Cortex of kidney (tissue), 1 donor: Measurements from ENCODE around the gene PDZRN4.
"Not testable (repeated sequence)": the region's sequence is repeated elsewhere in the genome, so short reads cannot be mapped to it uniquely, and the experiment has no call there.

ENCODE experiments used
- DNase-seq: peaks from one replicate; lab custom pipeline; 2025; lab: John Stamatoyannopoulos, UW

PDZRN4 gene

DNA sequence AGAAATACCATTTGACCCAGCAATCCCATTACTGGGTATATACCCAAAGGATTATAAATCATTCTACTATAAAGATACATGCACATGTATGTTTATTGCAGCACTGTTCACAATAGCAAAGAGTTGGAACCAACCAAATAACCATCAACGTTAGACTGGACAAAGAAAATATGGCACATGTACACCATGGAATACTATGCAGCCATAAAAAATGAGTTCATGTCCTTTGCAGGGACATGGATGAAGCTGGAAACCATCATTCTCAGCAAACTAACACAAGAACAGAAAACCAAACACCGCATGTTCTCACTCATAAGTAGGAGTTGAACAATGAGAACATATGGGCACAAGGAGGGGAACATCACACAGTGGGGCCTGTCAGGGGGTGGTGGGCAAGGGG lies 97.3 kb downstream of the PDZRN4 start:
- DNase-seq, result not testable (repeated sequence)

DNA sequence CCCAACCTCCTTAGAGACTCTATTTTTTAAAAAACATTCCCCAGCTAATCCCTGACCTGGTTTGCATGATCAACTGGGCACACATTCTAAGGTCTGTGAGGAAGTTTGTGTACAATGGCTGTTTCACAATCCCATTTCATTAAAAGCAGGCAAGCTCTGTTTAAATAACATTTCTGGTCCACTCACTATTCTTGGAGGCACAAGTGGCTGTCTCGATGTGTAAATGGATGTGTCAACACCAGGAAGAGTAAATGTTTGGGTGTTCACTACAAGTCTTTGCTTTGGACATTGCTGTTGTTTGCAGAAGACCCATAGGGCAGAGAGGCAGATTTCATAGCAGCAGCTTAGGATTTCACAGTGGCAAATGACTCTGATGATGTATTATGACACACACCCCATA lies 98.3 kb downstream of the PDZRN4 start:
- no peak for DNase-seq

DNA sequence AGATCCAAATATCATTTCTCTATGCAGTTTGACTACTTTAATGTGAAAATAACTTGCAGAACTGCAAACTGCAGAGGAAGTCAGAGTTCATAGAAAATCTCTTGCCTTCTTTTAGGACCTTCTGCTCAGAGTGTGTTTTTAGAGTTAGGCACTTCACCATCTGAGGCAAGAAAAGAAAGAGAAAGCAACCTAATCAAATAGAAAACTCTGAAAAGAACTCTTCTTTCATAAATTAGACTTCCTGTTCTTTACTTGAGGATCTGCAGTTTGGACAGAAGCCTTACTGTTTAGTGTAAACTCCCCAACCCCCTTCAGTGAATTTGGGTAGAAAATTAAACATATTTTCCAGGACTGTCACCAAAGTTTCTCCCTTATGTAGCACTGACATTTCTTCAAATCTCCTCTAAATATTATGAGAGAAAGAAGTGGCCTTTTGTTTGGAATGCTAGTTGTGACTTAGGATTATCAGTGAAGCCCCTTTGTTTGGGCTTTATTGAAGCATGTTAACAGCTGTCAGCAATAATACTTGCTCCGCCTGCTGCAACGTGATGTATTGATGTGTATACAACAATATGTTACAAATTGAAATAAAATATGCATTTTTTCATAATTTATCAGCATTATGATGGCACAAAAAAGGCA lies 99.5 kb downstream of the PDZRN4 start:
- DNase-seq, result no peak

DNA sequence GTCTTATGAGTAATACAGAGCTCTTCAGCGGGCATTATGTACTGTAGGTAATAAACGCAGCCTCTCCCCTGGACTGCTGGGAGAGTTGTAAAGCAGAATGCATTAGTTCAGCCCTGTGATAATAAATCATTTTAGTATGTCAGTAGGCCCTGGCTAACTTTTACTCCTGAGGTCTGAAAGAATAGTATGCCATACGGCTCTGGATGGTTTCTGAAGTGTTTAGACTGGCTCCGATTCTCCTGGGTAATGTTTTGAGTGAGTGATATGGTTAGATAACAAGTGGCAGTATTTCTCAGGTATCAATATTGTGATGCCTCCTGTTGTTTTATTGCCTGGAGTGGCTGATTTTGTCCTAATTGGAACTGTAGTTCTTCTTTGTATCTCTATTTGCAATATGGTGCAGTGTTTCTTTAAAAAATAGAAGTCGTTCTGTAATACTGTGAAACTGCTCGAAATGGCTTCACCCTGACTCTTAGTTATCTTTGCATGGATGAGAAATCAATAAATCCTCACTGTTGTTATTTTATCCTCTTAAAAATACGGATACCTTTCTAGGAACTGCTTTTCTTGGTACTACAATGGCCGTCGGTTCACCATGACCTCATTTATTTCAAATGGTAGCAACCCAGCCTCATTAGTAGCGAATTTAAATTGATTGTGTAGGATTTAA lies 100.2 kb downstream of the PDZRN4 start:
- DNase-seq, result no peak

DNA sequence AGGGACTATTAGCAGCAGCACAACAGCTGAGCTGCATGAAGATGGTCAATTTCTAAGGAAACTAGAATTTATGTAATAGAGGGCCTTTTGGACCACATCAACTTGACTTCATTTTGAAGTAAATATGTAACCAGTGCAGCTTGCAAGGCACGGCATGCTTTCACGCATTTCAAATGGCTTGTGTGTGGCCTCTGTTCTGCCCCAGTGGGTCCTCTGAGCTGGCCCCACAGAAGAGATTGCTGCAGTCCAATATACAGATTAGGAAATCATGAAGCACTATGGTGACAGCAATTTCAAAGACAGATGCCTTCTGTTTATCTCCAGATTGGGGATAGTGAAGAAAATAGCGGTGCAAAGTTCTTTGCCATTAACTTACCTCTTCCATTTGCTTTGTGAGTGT lies 101.4 kb downstream of the PDZRN4 start:
- DNase-seq, result no peak

DNA sequence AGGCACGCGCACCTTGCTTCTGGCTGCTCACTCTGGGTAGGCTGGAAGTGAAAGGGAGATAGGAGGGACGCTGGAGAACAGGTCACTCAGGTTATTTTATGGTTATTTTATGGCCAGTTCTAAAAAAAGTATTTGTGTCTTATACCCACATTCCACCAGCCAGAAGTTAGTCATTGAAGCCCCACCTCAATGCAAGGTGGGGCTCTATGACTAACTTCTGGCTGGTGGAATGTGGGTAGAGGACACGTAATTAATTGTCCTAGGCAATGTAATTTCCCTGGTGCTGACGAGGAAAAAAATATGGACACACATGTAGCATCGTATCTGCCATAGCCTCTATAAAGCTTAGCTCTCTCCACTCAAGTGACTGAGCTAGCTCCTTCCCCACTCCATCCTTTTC lies 104.9 kb downstream of the PDZRN4 start:
- no peak for DNase-seq

DNA sequence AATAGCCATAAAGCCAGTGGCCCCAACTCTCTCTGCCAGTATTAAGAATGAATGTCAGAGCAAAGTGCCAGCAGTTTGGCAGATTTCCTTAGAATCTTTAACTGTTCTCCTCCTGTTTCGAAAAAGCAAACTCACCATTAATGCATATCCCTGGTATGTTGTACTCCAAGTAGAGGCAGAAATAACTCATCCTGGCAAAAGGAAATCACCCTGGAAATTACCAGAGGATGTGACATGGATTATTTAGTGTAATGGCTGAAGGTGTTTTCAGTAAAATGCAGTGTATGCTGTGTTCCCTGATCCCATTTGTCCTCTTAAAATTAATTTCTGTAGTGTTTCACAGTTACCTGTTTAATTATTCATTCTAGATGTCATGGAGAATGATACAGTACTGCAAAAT lies 105.3 kb downstream of the PDZRN4 start:
- no peak for DNase-seq

DNA sequence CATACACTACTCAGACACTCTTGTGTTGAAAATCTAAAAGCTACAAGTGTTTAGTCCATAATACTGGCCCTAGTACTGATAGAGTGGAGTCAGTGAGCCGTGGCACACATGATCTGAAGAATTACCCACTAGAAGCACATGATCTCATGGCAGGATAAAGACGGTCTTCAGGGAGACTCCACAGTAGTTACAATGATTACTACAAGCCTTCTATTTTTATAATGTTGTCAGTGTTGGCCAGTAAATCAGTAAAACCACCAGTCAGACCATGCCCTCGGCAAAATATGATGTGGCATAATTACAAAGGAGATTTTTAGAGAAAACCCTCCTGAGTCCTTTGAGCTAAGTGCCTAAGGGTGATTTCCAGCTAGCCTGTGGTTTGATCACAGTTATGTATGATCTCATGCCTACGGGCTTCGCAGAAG lies 114.9 kb downstream of the PDZRN4 start:
- no peak for DNase-seq

DNA sequence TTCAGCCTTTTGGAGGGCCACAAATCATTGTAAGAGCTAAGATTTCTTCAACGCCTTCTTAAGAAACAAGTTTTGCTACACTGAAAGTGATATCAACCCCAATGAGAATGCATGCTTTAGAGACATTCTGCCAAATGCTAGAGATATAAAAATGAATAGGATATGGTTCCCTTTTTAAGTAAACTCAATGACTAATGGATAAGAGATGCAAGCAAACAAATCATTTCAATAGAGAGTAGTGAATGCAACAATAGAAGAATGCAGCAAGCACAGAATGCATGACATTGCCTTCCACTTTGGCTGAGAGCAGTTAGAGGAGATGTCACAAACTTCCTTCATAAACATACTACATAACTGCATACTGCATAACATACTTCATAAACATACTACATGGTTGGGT lies 116.4 kb downstream of the PDZRN4 start:
- DNase-seq, result no peak

DNA sequence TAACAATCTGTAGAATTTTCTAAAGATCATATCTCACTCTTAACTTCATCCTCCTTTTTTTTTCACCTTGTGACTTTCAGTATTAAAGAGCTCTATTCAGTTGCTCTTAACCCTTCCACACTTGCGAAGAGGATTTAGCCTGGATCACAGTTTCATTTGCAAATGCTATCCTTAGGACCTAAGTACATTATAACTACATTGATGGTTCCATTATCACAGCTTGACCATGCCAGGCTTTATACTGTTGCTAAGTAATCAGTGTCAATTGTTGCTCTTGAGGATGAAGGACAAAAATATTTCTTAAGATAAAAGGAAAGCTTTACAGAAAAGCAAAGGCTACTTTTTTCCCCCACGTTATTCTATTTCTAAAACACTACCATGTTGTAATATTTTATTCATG lies 122.2 kb downstream of the PDZRN4 start:
- DNase-seq, result no peak

DNA sequence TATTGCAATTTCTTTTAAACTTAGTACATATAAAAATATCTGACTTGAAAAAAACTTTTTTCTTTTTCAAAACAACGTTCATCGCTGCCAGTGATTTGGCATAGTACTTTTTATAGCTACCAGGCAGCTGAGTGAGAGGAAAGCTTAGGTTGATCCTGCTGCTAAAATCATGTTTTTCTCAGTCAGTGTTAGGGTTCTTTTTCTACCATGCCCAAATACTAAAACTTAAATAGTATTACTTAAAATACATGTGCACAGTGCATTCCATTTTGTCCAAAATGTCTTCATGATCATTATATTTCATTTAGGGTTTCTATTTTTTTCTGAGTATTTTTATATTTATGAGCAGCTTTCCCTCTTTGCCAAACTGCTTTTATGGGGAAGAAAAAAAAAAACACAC lies 123.8 kb downstream of the PDZRN4 start:
- DNase-seq, result no peak

DNA sequence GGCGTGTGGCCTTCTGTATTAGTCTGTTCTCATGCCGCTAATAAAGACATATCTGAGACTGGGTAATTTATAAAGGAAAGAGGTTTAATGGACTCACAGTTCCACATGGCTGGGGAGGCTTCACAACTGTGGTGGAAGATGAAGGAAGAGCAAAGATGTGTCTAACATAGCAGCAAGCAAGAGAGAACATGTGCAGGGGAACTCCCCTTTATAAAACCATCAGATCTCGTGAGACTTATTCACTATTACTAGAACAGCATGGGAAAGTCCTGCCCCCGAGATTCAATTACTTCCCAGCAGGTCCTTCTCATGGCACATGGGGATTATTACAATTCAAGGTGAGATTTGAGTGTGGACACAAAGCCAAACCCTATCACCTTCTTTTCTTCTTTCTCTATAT lies 124.3 kb downstream of the PDZRN4 start:
- DNase-seq, result not testable (repeated sequence)

DNA sequence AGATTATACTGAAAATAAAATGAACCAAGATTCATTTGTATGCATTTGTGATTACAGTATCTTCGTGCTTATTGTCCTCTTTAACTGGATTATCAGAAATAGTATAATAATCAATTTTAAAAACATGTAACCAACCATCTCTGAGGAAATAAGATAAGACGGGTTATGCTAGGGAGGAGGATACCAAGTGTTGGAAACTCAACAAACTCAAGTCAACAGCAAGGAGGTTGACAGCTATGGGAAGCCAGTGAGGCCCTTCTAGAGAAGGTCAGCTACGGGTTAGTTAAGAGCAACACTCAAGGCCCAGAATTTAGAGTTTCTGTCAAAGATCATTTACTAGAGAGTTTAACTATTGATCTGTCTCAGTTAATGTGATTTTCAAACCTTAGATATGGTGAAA lies 137.2 kb downstream of the PDZRN4 start:
- no peak for DNase-seq

DNA sequence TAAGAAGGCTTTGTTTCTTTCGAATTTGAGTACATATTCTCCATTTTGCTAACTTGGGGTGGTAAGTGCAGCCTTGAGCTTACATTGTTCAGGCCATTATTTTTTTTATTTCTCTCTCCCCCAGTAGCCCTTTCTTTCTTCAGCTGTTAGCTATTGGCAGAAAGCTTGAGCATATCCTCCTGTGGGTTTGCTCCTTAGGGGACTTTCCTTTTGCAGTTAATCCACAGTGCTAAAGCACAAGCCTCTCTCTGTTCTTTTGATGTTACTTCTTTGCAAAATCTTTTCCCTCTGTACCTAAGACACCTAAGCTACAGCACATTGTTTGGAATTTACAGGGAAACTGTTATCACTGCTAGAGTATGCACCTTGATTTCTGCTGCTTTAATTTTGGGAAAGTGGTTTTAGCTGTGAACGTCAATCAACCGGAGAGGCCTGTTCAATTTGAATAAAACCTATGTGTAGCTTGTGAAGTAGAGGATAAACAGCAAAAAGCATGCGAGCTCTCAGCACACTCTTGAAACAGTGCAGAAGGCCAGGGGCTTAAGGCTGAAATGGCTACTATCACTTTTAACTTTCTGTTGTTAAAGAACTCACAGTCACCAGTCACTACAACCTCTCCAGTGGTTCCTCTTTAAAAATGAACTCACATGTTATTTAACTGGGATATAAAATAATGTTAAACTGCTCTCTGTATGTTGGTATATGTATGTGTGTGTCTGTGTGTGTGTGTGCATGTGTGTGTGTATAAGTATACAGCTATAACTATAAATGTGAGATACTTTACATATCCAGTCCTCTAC lies 139.2 kb downstream of the PDZRN4 start:
- DNase-seq, result no peak

DNA sequence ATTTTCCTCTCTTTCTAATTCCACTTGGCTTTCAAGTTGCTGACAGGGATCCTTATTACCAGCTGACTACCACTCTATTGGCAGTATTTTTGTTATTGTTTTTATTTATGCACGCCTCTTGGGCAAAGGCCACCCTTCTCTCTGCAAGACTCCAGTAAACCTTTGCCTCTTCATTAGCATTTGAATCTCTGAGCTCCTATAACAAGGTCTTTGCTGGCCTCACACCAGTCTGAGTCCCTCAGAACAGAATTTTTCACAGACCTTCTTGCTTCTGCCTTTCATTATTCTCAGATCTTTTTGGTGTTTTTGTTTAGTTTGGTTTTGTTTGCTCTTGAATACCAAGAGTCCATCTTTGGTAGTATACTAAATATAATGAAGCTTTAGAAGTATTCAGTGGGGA lies 145.9 kb downstream of the PDZRN4 start:
- DNase-seq, result no peak

DNA sequence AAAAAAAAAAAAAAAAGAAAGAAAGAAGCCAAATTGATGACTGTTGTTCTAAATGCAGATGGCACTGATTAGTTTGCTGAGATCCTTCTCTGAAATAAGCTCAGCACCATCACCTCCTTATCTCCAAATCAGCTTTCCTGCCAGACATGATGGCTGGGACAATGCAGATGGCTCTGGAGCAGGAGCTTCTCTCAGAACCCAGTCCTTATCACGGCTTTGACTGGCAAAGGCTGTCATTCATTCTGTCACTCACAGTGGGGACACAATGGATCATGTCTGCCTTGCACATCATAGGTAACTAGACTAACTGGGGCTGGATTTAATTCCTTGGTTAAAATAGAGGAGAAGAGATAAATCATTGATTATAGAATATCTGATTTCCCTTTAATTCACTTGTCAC lies 146.3 kb downstream of the PDZRN4 start:
- no peak for DNase-seq

DNA sequence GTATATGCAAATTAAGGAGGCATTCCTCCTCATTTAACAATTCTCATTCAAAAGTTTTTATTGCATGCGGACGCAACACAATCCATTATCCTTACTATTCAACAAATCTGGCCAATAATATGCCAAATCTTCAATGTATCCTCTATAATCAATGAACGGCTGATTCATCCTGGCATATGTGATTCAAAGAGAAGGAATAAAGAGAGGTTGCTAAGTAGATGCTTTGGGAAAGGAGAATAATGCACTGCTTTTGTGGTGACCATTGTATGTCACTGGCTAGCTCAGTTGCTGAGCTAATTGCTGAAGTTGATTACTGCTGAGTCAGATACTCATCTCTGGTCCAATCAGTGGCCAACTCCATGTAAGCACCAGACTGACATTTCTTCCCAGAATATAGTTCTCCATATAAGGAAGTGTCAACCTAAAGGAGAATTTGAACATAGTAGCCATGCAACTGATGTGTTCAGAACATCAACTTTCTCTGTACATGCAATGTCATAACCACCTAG lies 148.0 kb downstream of the PDZRN4 start:
- DNase-seq, result no peak

DNA sequence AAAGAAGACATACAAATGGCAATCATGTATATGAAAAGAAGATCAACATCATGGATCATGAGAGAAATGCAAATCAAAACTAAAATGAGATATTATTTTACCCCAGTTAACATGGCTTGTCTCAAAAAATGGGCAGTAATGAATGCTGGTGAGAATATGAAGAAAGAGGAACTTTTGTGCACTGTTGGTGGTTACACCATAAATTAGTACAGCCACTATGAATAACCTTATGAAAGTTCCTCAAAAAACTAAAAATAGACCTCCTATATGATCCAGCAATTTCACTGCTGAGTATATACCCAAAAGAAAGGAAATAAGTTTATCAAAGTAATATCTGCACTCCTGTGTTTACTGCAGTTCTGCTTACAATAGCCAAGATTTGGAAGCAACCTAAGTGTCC lies 151.7 kb downstream of the PDZRN4 start:
- no peak for DNase-seq

DNA sequence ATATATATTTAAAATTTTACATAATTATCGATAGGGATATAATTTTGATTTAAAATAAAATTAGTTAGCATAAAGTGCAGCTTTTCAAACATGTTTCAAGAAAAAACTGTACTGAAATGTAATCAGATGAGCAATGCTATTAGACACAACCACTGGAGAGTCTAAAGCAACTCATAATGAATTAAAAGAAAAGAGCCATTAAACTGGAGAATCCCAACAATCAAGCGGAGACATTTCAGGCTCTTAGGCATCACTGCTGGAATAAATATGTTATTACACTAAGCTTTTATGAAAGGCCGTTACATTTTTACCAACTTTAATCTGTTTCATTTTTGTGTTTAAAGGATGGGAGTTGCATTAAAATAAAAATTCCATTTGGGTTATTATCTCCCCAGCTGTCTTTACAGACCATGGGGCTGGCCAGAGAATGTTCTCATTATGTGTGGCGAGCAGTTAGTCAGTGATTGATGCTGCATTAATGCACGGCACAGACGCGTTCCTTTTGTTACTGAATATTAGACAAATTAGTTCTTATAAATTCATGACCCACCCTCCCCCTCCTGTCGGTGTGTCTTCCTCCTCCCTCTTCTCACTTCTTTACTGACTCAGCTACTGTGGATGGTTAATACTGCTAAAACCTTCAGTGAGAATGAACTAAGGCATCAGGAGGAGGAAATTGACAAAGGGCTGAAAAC lies 156.8 kb downstream of the PDZRN4 start:
- DNase-seq, result no peak

DNA sequence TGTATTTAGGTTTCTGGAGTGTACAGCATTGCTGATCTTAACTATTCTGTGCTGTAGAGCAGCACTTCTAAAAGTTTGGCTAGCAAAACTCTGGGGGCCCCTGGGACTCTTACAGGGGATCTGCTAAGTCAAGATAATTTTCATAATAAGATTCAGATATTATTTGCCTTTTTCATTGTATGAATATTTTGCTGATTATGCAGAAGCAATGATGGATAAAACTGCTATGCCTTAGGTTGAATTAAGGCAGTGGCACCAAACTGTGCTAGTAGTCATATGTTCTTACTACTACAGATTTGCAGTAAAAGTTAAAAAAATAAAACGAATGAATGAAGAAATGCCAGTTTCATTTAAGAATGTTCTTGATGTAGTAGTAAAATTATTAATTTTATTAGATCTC lies 160.1 kb downstream of the PDZRN4 start:
- no peak for DNase-seq

DNA sequence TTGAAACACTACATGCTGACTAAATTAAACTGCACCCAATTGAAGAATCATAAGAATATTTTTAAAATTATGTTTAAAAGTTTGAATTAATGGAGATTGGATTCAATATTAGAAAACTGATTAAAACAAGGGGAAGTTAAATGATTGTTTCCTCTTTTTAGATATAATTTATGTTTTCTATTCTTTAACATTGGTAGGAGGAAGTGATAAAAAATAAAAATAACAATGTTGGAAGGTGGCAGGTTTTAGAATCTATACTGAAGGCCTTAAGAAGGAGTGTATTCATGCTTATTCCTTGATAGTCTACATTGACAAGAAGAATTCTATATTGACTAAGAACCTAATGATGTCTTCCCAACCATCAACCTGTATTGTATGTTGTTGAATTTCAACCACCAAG lies 168.1 kb downstream of the PDZRN4 start:
- DNase-seq, result no peak

DNA sequence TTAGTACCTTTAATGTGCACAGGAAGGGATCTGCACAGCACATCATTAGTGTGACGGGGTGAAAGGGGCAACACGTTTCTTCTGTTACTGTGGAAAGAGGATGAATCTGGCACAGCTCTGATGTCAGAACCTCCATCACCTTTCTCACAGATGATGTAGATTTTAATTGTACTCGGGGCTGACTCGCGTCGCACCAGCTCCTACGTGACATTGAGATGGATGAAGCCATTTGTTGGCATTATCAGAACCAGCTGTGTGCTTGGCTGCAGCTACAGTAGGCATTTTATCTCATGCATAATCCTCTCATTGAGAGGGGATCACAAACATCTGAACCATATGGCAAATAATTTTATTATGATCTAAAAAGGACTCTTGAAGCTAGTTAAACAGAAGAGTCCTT lies 173.6 kb downstream of the PDZRN4 start:
- DNase-seq, result no peak
